H9 (cell line): ENCODE results near the gene RRAS. TPM values are rescaled to one million over a fixed set of nuclear protein-coding genes. Genes with fewer than 3 reads are reported as not detected.

Source experiments
- DNase-seq: peaks from one replicate; pipeline ENCODE4 v3.0.0-alpha.2; 2017
- H2AFZ ChIP-seq: one replicate; pipeline ENCODE4 v1.6.1; 2013; ENCODE audit warnings: mild to moderate bottlenecking, low read length, control low read depth, moderate library complexity
- H2AK5ac ChIP-seq: 2 replicates; pipeline ENCODE4 v1.6.1; 2013; ENCODE audit warnings: low read length, control low read depth, mixed read lengths; ENCODE audit not compliant: insufficient read length
- H2BK120ac ChIP-seq: one replicate; pipeline ENCODE4 v1.6.1; 2013; ENCODE audit warnings: low read depth, mild to moderate bottlenecking, low read length, control low read depth, inconsistent platforms; ENCODE audit not compliant: poor library complexity, severe bottlenecking
- H2BK12ac ChIP-seq: 2 replicates; pipeline ENCODE4 v1.6.1; 2013; ENCODE audit warnings: low read length, control low read depth, mixed read lengths, low read depth; ENCODE audit not compliant: insufficient read length
- H2BK15ac ChIP-seq: 2 replicates; pipeline ENCODE4 v1.6.1; 2013; ENCODE audit warnings: low read depth, low read length, control low read depth
- H2BK20ac ChIP-seq: one replicate; pipeline ENCODE4 v1.6.1; 2013; ENCODE audit warnings: low read depth, mild to moderate bottlenecking, low read length, control low read depth, inconsistent platforms; ENCODE audit not compliant: poor library complexity, severe bottlenecking
- H2BK5ac ChIP-seq: 2 replicates; pipeline ENCODE4 v1.6.1; 2013; ENCODE audit warnings: low read length, control low read depth, mixed read lengths; ENCODE audit not compliant: insufficient read length
- H3K14ac ChIP-seq: 2 replicates; pipeline ENCODE4 v1.6.1; 2013; ENCODE audit warnings: low read length, control low read depth; ENCODE audit not compliant: insufficient read depth
- H3K18ac ChIP-seq: 2 replicates; pipeline ENCODE4 v1.6.1; 2013; ENCODE audit warnings: low read depth, mild to moderate bottlenecking, mixed read lengths, low read length, control low read depth; ENCODE audit not compliant: insufficient read length
- H3K23ac ChIP-seq: 2 replicates; pipeline ENCODE4 v1.6.1; 2013; ENCODE audit warnings: low read length, control low read depth, mixed read lengths, low read depth; ENCODE audit not compliant: insufficient read length
- H3K23me2 ChIP-seq: 2 replicates; pipeline ENCODE4 v1.6.1; 2013; ENCODE audit warnings: low read depth, mild to moderate bottlenecking, mixed read lengths, low read length, control low read depth; ENCODE audit not compliant: insufficient read length, poor library complexity, severe bottlenecking
- H3K27ac ChIP-seq: 2 replicates; pipeline ENCODE4 v1.5.1; 2013; ENCODE audit warnings: low read length, control low read depth, mixed read lengths, low read depth; ENCODE audit not compliant: insufficient read length
- H3K27me3 ChIP-seq: 2 replicates; pipeline ENCODE4 v1.6.1; 2013; ENCODE audit warnings: low read length, control low read depth, inconsistent platforms; ENCODE audit not compliant: insufficient read depth
- H3K4ac ChIP-seq: 2 replicates; pipeline ENCODE4 v1.6.1; 2013; ENCODE audit warnings: low read depth, mild to moderate bottlenecking, control low read depth, inconsistent platforms, low read length, moderate library complexity
- H3K4me1 ChIP-seq: 2 replicates; pipeline ENCODE4 v1.6.1; 2013; ENCODE audit warnings: low read length, control low read depth, inconsistent platforms; ENCODE audit not compliant: insufficient read depth
- H3K4me2 ChIP-seq: 2 replicates; pipeline ENCODE4 v1.6.1; 2013; ENCODE audit warnings: low read length, control low read depth, mixed read lengths; ENCODE audit not compliant: insufficient read length, insufficient read depth
- H3K56ac ChIP-seq: 2 replicates; pipeline ENCODE4 v1.6.1; 2013; ENCODE audit warnings: low read depth, mild to moderate bottlenecking, mixed read lengths, low read length, control low read depth; ENCODE audit not compliant: insufficient read length
- H3K79me1 ChIP-seq: 2 replicates; pipeline ENCODE4 v1.6.1; 2013; ENCODE audit warnings: low read depth, mild to moderate bottlenecking, moderate library complexity, low read length, control low read depth, inconsistent platforms; ENCODE audit not compliant: insufficient read depth, poor library complexity, severe bottlenecking
- H3K79me2 ChIP-seq: 2 replicates; pipeline ENCODE4 v1.6.1; 2013; ENCODE audit warnings: low read length, control low read depth, inconsistent platforms; ENCODE audit not compliant: insufficient read depth
- H3K9ac ChIP-seq: 2 replicates; pipeline ENCODE4 v1.6.1; 2013; ENCODE audit warnings: low read length, control low read depth, mixed read lengths; ENCODE audit not compliant: insufficient read length; ENCODE audit errors: extremely low read depth
- H3K9me3 ChIP-seq: one replicate; pipeline ENCODE4 v1.6.1; 2013; ENCODE audit warnings: low read depth, low read length, inconsistent platforms; ENCODE audit not compliant: control insufficient read depth
- H3T11ph ChIP-seq: one replicate; pipeline ENCODE4 v1.6.1; 2013; ENCODE audit warnings: mild to moderate bottlenecking, low read length, control low read depth, inconsistent platforms
- H4K20me1 ChIP-seq: one replicate; pipeline ENCODE4 v1.6.1; 2013; ENCODE audit not compliant: control insufficient read depth, insufficient read length, insufficient read depth
- H4K5ac ChIP-seq: 2 replicates; pipeline ENCODE4 v1.6.1; 2013; ENCODE audit warnings: low read depth, mild to moderate bottlenecking, mixed read lengths, low read length, control low read depth; ENCODE audit not compliant: insufficient read length
- H4K8ac ChIP-seq: replicated peaks from 2 replicates; pipeline ENCODE4 v1.6.1; 2013; ENCODE audit warnings: low read length, control low read depth, mixed read lengths, low read depth; ENCODE audit not compliant: insufficient read length
- H4K91ac ChIP-seq: 2 replicates; pipeline ENCODE4 v1.6.1; 2013; ENCODE audit warnings: low read depth, mild to moderate bottlenecking, moderate library complexity, mixed read lengths, low read length, control low read depth; ENCODE audit not compliant: insufficient read length
- H3K27ac Mint-ChIP-seq, 3 experiments: 2 replicates in 2 of 3; 3 replicates in 1 of 3; pipeline ENCODE4 v1.8.0; 2020 to 2021; ENCODE audit warnings: mixed read lengths in 3 of 3, mild to moderate bottlenecking in 1 of 3, moderate library complexity in 1 of 3
- H3K27me3 Mint-ChIP-seq: 2 replicates; pipeline ENCODE4 v1.8.0; 2021; ENCODE audit warnings: low read depth, mild to moderate bottlenecking, moderate library complexity, mixed read lengths
- H3K36me3 Mint-ChIP-seq, 3 experiments: 2 replicates in 2 of 3; 3 replicates in 1 of 3; pipeline ENCODE4 v1.8.0; 2020 to 2021; ENCODE audit warnings: low read depth in 3 of 3, mixed read lengths in 3 of 3; ENCODE audit not compliant: insufficient read depth in 1 of 3
- H3K4me1 Mint-ChIP-seq, 2 experiments: 2 replicates each; pipeline ENCODE4 v1.8.0; 2020; ENCODE audit warnings: mixed read lengths in 2 of 2
- H3K4me3 Mint-ChIP-seq, 2 experiments: 2 replicates in 1 of 2; 3 replicates in 1 of 2; pipeline ENCODE4 v1.8.0; 2020 to 2021; ENCODE audit warnings: mild to moderate bottlenecking in 2 of 2, mixed read lengths in 2 of 2, moderate library complexity in 1 of 2
- H3K9me3 Mint-ChIP-seq, 2 experiments: 2 replicates in 1 of 2; 3 replicates in 1 of 2; pipeline ENCODE4 v1.8.0; 2020; ENCODE audit warnings: mild to moderate bottlenecking in 2 of 2, mixed read lengths in 2 of 2, moderate library complexity in 1 of 2
- CTCF ChIP-seq: fragments of 200-600 bp; sonication (generic); conservative IDR thresholded peaks from 3 replicates; pipeline ENCODE4 v1.8.0; 2021; ENCODE audit warnings: antibody characterized with exemption, mild to moderate bottlenecking
- WGBS: extraction: QIAGEN DNeasy Blood & Tissue Kit; methylation state at CpG from one replicate; pipeline ENCODE4 v1.1.7; 2013; ENCODE audit warnings: missing lambda C conversion rate, low lambda C conversion rate, mixed read lengths; ENCODE audit not compliant: insufficient read length; ENCODE audit errors: extremely low coverage; 5-methylcytosine and 5-hydroxymethylcytosine counted together
- total RNA-seq: library from RNA; stranded (reverse); gene quantifications from 2 replicates; pipeline ENCODE4 v1.2.1, GENCODE V29; 2021

RRAS gene
- total RNA-seq, 1 experiment from 2014 or later, result 9.9 TPM

DNA sequence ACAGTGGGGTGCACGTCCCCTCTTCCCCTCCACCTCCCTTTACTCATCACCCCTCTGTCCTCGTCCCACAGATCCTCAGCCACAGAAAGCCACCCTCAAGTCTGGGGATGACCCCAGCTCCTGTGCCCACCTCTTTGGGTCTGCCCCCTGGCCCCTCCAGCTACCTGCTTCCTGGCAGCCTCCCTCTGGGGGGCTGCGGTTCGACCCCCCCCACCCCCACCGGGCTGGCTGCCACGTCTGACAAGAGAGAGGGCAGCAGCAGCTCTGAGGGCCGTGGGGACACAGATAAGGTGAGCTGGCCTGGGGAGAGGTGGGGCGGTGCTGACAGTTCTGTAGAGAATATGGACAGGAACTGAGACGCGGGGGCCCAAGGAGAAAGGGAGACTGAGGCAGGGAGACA lies 14.6 kb upstream of the RRAS start:
- H4K5ac ChIP-seq, result no peak overlapping the region
- no peak overlapping the region for H3K56ac ChIP-seq
- no peak overlapping the region for H3K23ac ChIP-seq
- H4K20me1 ChIP-seq, result no peaks in the 10 kb centered on the region
- no peak overlapping the region; a peak in 1 of 5 replicates for H3K4me3 Mint-ChIP-seq
- H3T11ph ChIP-seq, result no peak overlapping the region
- no peak overlapping the region for H3K14ac ChIP-seq
- H3K9ac ChIP-seq, result no peak overlapping the region
- H3K27me3 Mint-ChIP-seq, result no peaks in the 10 kb centered on the region
- no peak overlapping the region for H3K27ac ChIP-seq
- no peaks in the 10 kb centered on the region for H3K9me3 Mint-ChIP-seq
- H3K79me2 ChIP-seq, result no peaks in the 10 kb centered on the region
- H3K4me1 ChIP-seq, result no peaks in the 10 kb centered on the region
- no peak overlapping the region for H4K8ac ChIP-seq
- DNase-seq, result no peak
- H2BK120ac ChIP-seq, result no peak overlapping the region
- no peaks in the 10 kb centered on the region for H3K79me1 ChIP-seq
- no peaks in the 10 kb centered on the region for H3K9me3 ChIP-seq
- H3K36me3 Mint-ChIP-seq, result peaks cover 30 to 81% (median 74%) of the 10 kb centered on the region in 3 experiments
- peaks cover 19 to 21% of the 10 kb centered on the region in 2 experiments for H3K4me1 Mint-ChIP-seq
- H3K4me2 ChIP-seq, result no peak overlapping the region
- no peak overlapping the region for H3K18ac ChIP-seq
- no peak overlapping the region for H2AK5ac ChIP-seq
- no peak overlapping the region for H4K91ac ChIP-seq
- H3K23me2 ChIP-seq, result no peaks in the 10 kb centered on the region
- no peak overlapping the region for H3K4ac ChIP-seq
- H3K27me3 ChIP-seq, result no peaks in the 10 kb centered on the region
- H2AFZ ChIP-seq, result no peak overlapping the region
- H2BK15ac ChIP-seq, result no peak overlapping the region
- no peak for TF ChIP-seq CTCF
- no peak overlapping the region; a peak in 1 of 7 replicates for H3K27ac Mint-ChIP-seq
- no peak overlapping the region for H2BK5ac ChIP-seq
- no peak overlapping the region for H2BK12ac ChIP-seq
- H2BK20ac ChIP-seq, result no peak overlapping the region
- no CpG with 5 or more reads among the region's 10 CpGs for WGBS
